ENCODE results near the gene P2RY6. TPM values are rescaled to one million over a fixed set of nuclear protein-coding genes. Genes with fewer than 3 reads are reported as not detected.
A peak's percentile ranks its signal among the peaks of the same experiment; 100 is the strongest.

The P2RY6 gene
- total and polyA plus RNA-seq, 10 of the 15 experiments (the other 5 are each of a cell fraction or from before 2014, with no cell fraction given), result 0.05 to 0.90 (median 0.22) TPM; not detected in 4

- no peak for TF ChIP-seq PML (IDR thresholded peaks at IDR 0.05; ENCODE audit: low read length)
Measured at GRCh38 chr11:73318501-73319011, 46.4 kb downstream of the P2RY6 start (continued).

DNA sequence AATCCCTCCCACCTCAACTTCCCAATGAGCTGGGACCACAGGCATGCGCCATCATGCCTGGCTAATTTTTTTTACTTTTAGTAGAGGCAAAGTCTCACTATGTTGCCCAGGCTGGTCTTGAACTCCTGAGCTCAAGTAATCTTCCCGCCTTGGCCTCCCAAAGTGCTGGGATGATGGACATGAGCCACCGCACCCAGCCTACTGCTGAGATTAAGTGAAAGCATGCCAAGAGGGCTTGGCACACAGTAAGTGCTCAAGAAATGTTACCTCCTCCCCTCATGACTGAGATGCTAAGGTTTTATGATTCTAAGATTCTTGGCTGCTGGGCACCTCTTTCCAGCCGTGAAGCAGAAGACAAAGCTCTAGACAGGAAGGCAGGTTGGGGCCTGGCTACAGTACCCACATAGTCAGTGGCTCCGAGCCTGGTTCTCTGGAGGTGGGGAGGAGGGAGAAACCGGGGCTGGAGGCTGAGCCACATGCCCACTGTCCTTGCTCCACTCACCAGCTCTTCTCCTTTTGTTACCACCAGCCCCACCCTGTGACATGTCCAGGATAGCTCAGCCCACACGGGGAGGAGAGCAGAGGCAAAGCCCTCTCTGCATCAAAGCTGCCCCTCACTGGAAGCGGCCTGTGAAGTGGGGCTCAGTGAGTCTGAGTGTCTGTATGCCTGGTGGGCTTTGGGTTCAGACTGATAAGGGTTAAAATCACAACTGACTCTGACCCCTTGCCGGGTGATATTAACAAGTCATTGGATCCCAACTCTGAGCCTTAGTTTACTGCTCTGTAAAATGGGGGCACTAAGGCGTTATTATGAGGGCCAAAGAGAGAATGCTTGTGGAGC is 48.8 kb downstream of the P2RY6 start:
- Histone ChIP-seq H4K20me1 (ENCODE audit: control insufficient read depth, insufficient read depth) (no peaks in the 10 kb centered on the region), H3K27ac (ENCODE audit: control insufficient read depth, insufficient read depth) (peak overlapping the region; percentile 99), H3K27me3 (replicated peaks in 1 of 2; ENCODE audit: control insufficient read depth in 2 of 2, insufficient read depth in 2 of 2, low read length in 1 of 2) (no peaks in the 10 kb centered on the region), H3K9me3 (replicated peaks; ENCODE audit: control insufficient read depth, insufficient read depth, low read length) (no peaks in the 10 kb centered on the region), H3K36me3 (ENCODE audit: control insufficient read depth in 2 of 2, insufficient read depth in 2 of 2, low read length in 1 of 2) (peaks cover 0 to 1% of the 10 kb centered on the region in 2 experiments; a peak in 2 of 4 replicates), H2AFZ (ENCODE audit: control insufficient read depth, low read depth, low read length) (peak overlapping the region; percentile 3; the same call in 1 of the 2 replicates), H3K4me3 (no peak overlapping the region), H3K9ac (ENCODE audit: control insufficient read depth, insufficient read depth, low read length) (peak overlapping the region; percentile 10), H3K79me2 (ENCODE audit: control insufficient read depth, insufficient read depth, low read length) (peaks cover 13% of the 10 kb centered on the region), H3K4me1 (ENCODE audit: control insufficient read depth, insufficient read depth, low read length) (peaks cover 54% of the 10 kb centered on the region), H3K4me2 (ENCODE audit: control insufficient read depth, insufficient read depth) (peak overlapping the region; percentile 51; the same call in 1 of the 2 replicates)
- CTCF ChIA-PET, result interaction anchor here (0.7 to 3.3 kb wide), 4 partner anchors 9 to 33 kb away, joined by 3 to 24 read pairs (median 4); partner anchors contain the start of gene ARHGEF17
- intact Hi-C loops (cut with micrococcal nuclease; ENCODE audit: unreplicated experiment), result no loop called here
- FAIRE-seq (no peak), ATAC-seq (no peak), DNase-seq (ENCODE audit: low read depth, low spot score) (no peak)
- RAD21 ChIA-PET (ENCODE audit: unreplicated experiment), result interaction anchor here (0.5 to 10.5 kb wide), 4 partner anchors 8 to 262 kb away, joined by 3 to 115 read pairs (median 6); partner anchors contain the start of gene ARHGEF17
- no TSS peak for BruUV-seq (replicated peaks)
- in situ Hi-C loops (cut with MboI), result no loop called here
- POLR2A ChIA-PET, result interaction anchor here (0.7 to 7.8 kb wide), 3 partner anchors 10 to 129 kb away, joined by 3 to 40 read pairs (median 5); partner anchors contain the start of gene ARHGEF17
- TF ChIP-seq ELK1 (IDR thresholded peaks at IDR 0.05; ENCODE audit: low read depth, low read length) (no peak), ZNF24 (IDR thresholded peaks at IDR 0.05) (no peak), CBFB (IDR thresholded peaks at IDR 0.05; ENCODE audit: low read depth) (no peak), WRNIP1 (IDR thresholded peaks at IDR 0.05; ENCODE audit: borderline replicate concordance, low read depth, low read length) (no peak)
- SMC1A ChIA-PET (ENCODE audit: uncharacterized antibody, unreplicated experiment), result interaction anchor here (7.6 to 11.8 kb wide), 2 partner anchors 7 to 14 kb away, joined by 56 to 106 read pairs; partner anchors contain the start of gene ARHGEF17
- WGBS (ENCODE audit: insufficient coverage, insufficient replicate concordance, low lambda C conversion rate, missing lambda C conversion rate), result 85% methylated on average over 10 of the region's 10 CpGs
